ENCODE measurements around the gene ANXA3. TPM values are rescaled to one million over a fixed set of nuclear protein-coding genes. Genes with fewer than 3 reads are reported as not detected.
"Not testable (repeated sequence)": the region's sequence is repeated elsewhere in the genome, so short reads cannot be mapped to it uniquely, and the experiment has no call there.

ANXA3 gene
- total RNA-seq, 1 experiment from 2014 or later: 12.0 TPM

GRCh38 chr4:78506260-78506659 lies 45.3 kb upstream of the ANXA3 start:
- Mint-ChIP-seq H3K36me3 (peaks cover 60% of the 10 kb centered on the region), H3K4me1 (peaks cover 12% of the 10 kb centered on the region)
- H3K9me3 Mint-ChIP-seq; H3K27ac Mint-ChIP-seq; H3K4me3 Mint-ChIP-seq; POLR2A ChIA-PET; H3K27me3 Mint-ChIP-seq (ENCODE audit: low read depth); CTCF ChIA-PET: not testable (repeated sequence)
- TF ChIP-seq ZNF281 (CRISPR knock-in tag; IDR thresholded peaks at IDR 0.05) (0 out of 2 replicates have a peak, but pooled peaks have one; percentile 23), FOXK1 (CRISPR knock-in tag; IDR thresholded peaks at IDR 0.05) (peak; percentile 51; the same call in 1 of the 2 replicates)
- peak; percentile 38 for DNase-seq (ENCODE audit: low spot score)
- peak; percentile 79 for ATAC-seq

GRCh38 chr4:78509043-78509442 lies 42.5 kb upstream of the ANXA3 start:
- Mint-ChIP-seq H3K27ac (no peak overlapping the region), H3K4me1 (peaks cover 12% of the 10 kb centered on the region), H3K4me3 (no peak overlapping the region), H3K9me3 (no peaks in the 10 kb centered on the region), H3K36me3 (peaks cover 46% of the 10 kb centered on the region), H3K27me3 (ENCODE audit: low read depth) (no peaks in the 10 kb centered on the region)
- POLR2A ChIA-PET: no interaction called here
- no peak for TF ChIP-seq HMGXB4 (CRISPR knock-in tag; IDR thresholded peaks at IDR 0.05)
- TF ChIP-seq IRF2 (CRISPR knock-in tag; IDR thresholded peaks at IDR 0.05; ENCODE audit: borderline replicate concordance, low read depth): no peak
- no peak for TF ChIP-seq USF1 (CRISPR knock-in tag; IDR thresholded peaks at IDR 0.05)
- TF ChIP-seq ATF2 (CRISPR knock-in tag; IDR thresholded peaks at IDR 0.05; ENCODE audit: borderline replicate concordance, low read depth): no peak
- TF ChIP-seq ZMAT4 (CRISPR knock-in tag; IDR thresholded peaks at IDR 0.05): no peak
- TF ChIP-seq ESRRA (CRISPR knock-in tag; IDR thresholded peaks at IDR 0.05; ENCODE audit: borderline replicate concordance): no peak
- no peak for TF ChIP-seq EMX1 (CRISPR knock-in tag; IDR thresholded peaks at IDR 0.05)
- no peak for TF ChIP-seq MLX (CRISPR knock-in tag; IDR thresholded peaks at IDR 0.05)
- no peak for TF ChIP-seq MAX (CRISPR knock-in tag; IDR thresholded peaks at IDR 0.05)
- TF ChIP-seq PRRX2 (CRISPR knock-in tag; IDR thresholded peaks at IDR 0.05): no peak
- no peak for TF ChIP-seq SP1 (CRISPR knock-in tag; conservative IDR thresholded peaks at IDR 0.05)
- TF ChIP-seq ZNF512 (CRISPR knock-in tag; IDR thresholded peaks at IDR 0.05; ENCODE audit: borderline replicate concordance): no peak
- ATAC-seq (no peak), DNase-seq (ENCODE audit: low spot score) (no peak)
- CTCF ChIA-PET: no interaction called here
